ENCODE data around the gene PIGC. TPM values are rescaled to one million over a fixed set of nuclear protein-coding genes. Genes with fewer than 3 reads are reported as not detected.

The PIGC gene
- total RNA-seq, 2 experiments from 2014 or later, result 18.5 to 20.1 TPM

Other genes starting within 250 kb of the PIGC start
- not detected for gene C1orf105, start 23.4 kb downstream of the PIGC start, total RNA-seq
- gene SUCO, start 89.1 kb upstream of the PIGC start, total RNA-seq, result 10 to 100 TPM; 18.9 to 21.8 TPM
- gene FASLG, start 215.0 kb upstream of the PIGC start, total RNA-seq, result 10 to 100 TPM; 11.8 to 12.5 TPM

Data from activated naive CD8-positive, alpha-beta T cell treated with anti-CD3 and anti-CD28 coated beads for 36 hours (primary cell).